Caco-2 (cell line): Measurements from ENCODE around the gene HOOK1. TPM values are rescaled to one million over a fixed set of nuclear protein-coding genes. Genes with fewer than 3 reads are reported as not detected.

Source experiments
- BruUV-seq: library from RNA; stranded (reverse); fragments of 400-500 nt; replicated peaks from 2 replicates; lab custom pipeline; 2021; lab: Mats Ljungman, UMichigan
- CTCF ChIA-PET: fragments of 300-600 bp; sonication (Branson Sonifier 250); formaldehyde crosslinking; loops from one replicate; lab custom pipeline; 2022; ENCODE audit warnings: antibody characterized with exemption; lab: Charles Lee
- POLR2A ChIA-PET: fragments of 300-600 bp; sonication (Branson Sonifier 250); formaldehyde crosslinking; loops from one replicate; lab custom pipeline; 2022; ENCODE audit warnings: antibody characterized with exemption; lab: Charles Lee
- DNase-seq, 2 experiments: peaks; one replicate each; pipeline versions ENCODE4 v3.0.0 to v3.0.0-alpha.2; 2020 to 2022
- H3K27me3 ChIP-seq: replicated peaks from 2 replicates; pipeline ENCODE4 v1.6.0; 2011; ENCODE audit warnings: low read length; ENCODE audit not compliant: control insufficient read depth, insufficient read depth
- H3K36me3 ChIP-seq: 2 replicates; pipeline ENCODE4 v1.5.1; 2011; ENCODE audit warnings: low read length; ENCODE audit not compliant: control insufficient read depth, insufficient read depth
- H3K4me1 ChIP-seq: fragments of 250-450 bp; sonication (Bioruptor Pico); 2 replicates; pipeline ENCODE4 v1.5.1; 2020; ENCODE audit warnings: mild to moderate bottlenecking
- H3K4me3 ChIP-seq: 2 replicates; pipeline ENCODE4 v1.5.1; 2011; ENCODE audit warnings: low read depth, mild to moderate bottlenecking, control low read depth, low read length
- H3K9me3 ChIP-seq: fragments of 250-450 bp; sonication (Bioruptor Pico); 2 replicates; pipeline ENCODE4 v1.5.1; 2020; ENCODE audit warnings: mild to moderate bottlenecking, moderate library complexity
- H3K27ac Mint-ChIP-seq: one replicate; pipeline ENCODE4 v1.8.0; 2022; ENCODE audit warnings: mixed read lengths; ENCODE audit not compliant: unreplicated experiment
- H3K27me3 Mint-ChIP-seq: one replicate; pipeline ENCODE4 v1.8.0; 2022; ENCODE audit warnings: mixed read lengths; ENCODE audit not compliant: insufficient read depth, unreplicated experiment
- H3K36me3 Mint-ChIP-seq: one replicate; pipeline ENCODE4 v1.8.0; 2022; ENCODE audit warnings: mild to moderate bottlenecking, mixed read lengths; ENCODE audit not compliant: insufficient read depth, unreplicated experiment
- H3K4me1 Mint-ChIP-seq: one replicate; pipeline ENCODE4 v1.8.0; 2022; ENCODE audit warnings: low read depth, mixed read lengths; ENCODE audit not compliant: unreplicated experiment
- H3K4me3 Mint-ChIP-seq: one replicate; pipeline ENCODE4 v1.8.0; 2022; ENCODE audit warnings: mild to moderate bottlenecking, moderate library complexity, mixed read lengths; ENCODE audit not compliant: unreplicated experiment
- H3K9me3 Mint-ChIP-seq: one replicate; pipeline ENCODE4 v1.8.0; 2022; ENCODE audit warnings: mixed read lengths; ENCODE audit not compliant: unreplicated experiment
- CTCF ChIP-seq, 2 experiments: fragments of 200-600 bp in 1 of 2; IDR thresholded peaks; 1 replicate in 1 of 2; 2 replicates in 1 of 2; pipeline versions ENCODE4 v1.5.1 to v1.8.0; 2011 to 2022; ENCODE audit warnings: antibody characterized with exemption in 1 of 2, control low read depth in 1 of 2, inconsistent platforms in 1 of 2, low read depth in 1 of 2, low read length in 1 of 2, mild to moderate bottlenecking in 1 of 2, moderate library complexity in 1 of 2; ENCODE audit not compliant: insufficient read depth in 1 of 2, severe bottlenecking in 1 of 2, unreplicated experiment in 1 of 2
- intact Hi-C: fragments of 100-400 bp; cut with micrococcal nuclease; formaldehyde crosslinking; loops from one replicate; pipeline ENCODE4 v1.10.0; 2022; ENCODE audit not compliant: unreplicated experiment
- total RNA-seq: library from RNA; stranded (reverse); gene quantifications from 2 replicates; pipeline ENCODE4 v1.2.3, GENCODE V29; 2022

HOOK1 gene
- total RNA-seq, 1 experiment from 2014 or later, result 25.2 TPM

GRCh38 chr1:59903141-59903754 lies 88.5 kb downstream of the HOOK1 start:
- Histone ChIP-seq H3K9me3 (no peaks in the 10 kb centered on the region), H3K27me3 (no peaks in the 10 kb centered on the region), H3K36me3 (no peaks in the 10 kb centered on the region), H3K4me3 (no peak overlapping the region), H3K4me1 (peaks cover 5% of the 10 kb centered on the region; the same call in 1 of the 2 replicates)
- H3K27me3 Mint-ChIP-seq, result peaks cover 2% of the 10 kb centered on the region
- peaks cover 7% of the 10 kb centered on the region for H3K4me1 Mint-ChIP-seq
- no peak overlapping the region for H3K4me3 Mint-ChIP-seq
- no peak overlapping the region for H3K27ac Mint-ChIP-seq
- DNase-seq, result peak in 1 of 2 experiments; percentile 32
- ChIA-PET CTCF (interaction anchor here (1.8 kb wide), 1 partner anchor 44 kb away, joined by 10 read pairs; no protein-coding TSS in a partner anchor), POLR2A (no interaction called here)
- H3K36me3 Mint-ChIP-seq, result no peaks in the 10 kb centered on the region
- no TSS peak for BruUV-seq
- intact Hi-C loops, result loop anchor here (1.0 kb wide), 2 partner anchors 24 to 44 kb away; no protein-coding TSS in a partner anchor
- peak; percentile 46 to 53 for TF ChIP-seq CTCF (IDR thresholded peaks at IDR 0.05; ENCODE audit: insufficient read depth in 1 of 2, low read depth in 1 of 2, low read length in 1 of 2, severe bottlenecking in 1 of 2, unreplicated experiment in 1 of 2)
- H3K9me3 Mint-ChIP-seq, result no peaks in the 10 kb centered on the region

GRCh38 chr1:59906931-59907330 lies 92.2 kb downstream of the HOOK1 start:
- DNase-seq, result no peak
- Histone ChIP-seq H3K27me3 (no peaks in the 10 kb centered on the region), H3K9me3 (no peaks in the 10 kb centered on the region), H3K4me1 (no peaks in the 10 kb centered on the region), H3K4me3 (no peak overlapping the region), H3K36me3 (no peaks in the 10 kb centered on the region)
- intact Hi-C loops, result no loop called here
- H3K27ac Mint-ChIP-seq, result no peak overlapping the region
- H3K36me3 Mint-ChIP-seq, result no peaks in the 10 kb centered on the region
- ChIA-PET POLR2A (no interaction called here), CTCF (interaction anchor here (1.0 kb wide), 1 partner anchor 40 kb away, joined by 4 read pairs; no protein-coding TSS in a partner anchor)
- no TSS peak for BruUV-seq
- no peaks in the 10 kb centered on the region for H3K9me3 Mint-ChIP-seq
- no peak for TF ChIP-seq CTCF (IDR thresholded peaks at IDR 0.05; ENCODE audit: insufficient read depth in 1 of 2, low read depth in 1 of 2, low read length in 1 of 2, severe bottlenecking in 1 of 2, unreplicated experiment in 1 of 2)
- peaks cover 2% of the 10 kb centered on the region for H3K27me3 Mint-ChIP-seq
- H3K4me1 Mint-ChIP-seq, result peaks cover 7% of the 10 kb centered on the region
- no peak overlapping the region for H3K4me3 Mint-ChIP-seq

- BruUV-seq, result no TSS peak
- H3K27me3 Mint-ChIP-seq, result peaks cover 2% of the 10 kb centered on the region
- H3K36me3 Mint-ChIP-seq, result no peaks in the 10 kb centered on the region
- H3K27ac Mint-ChIP-seq, result no peak overlapping the region
- H3K36me3 ChIP-seq, result no peaks in the 10 kb centered on the region
- DNase-seq, result no peak
- TF ChIP-seq CTCF (IDR thresholded peaks at IDR 0.05; ENCODE audit: insufficient read depth in 1 of 2, low read depth in 1 of 2, low read length in 1 of 2, severe bottlenecking in 1 of 2, unreplicated experiment in 1 of 2), result no peak
- no peaks in the 10 kb centered on the region for H3K9me3 Mint-ChIP-seq
- H3K4me3 ChIP-seq, result no peak overlapping the region
- H3K27me3 ChIP-seq, result no peaks in the 10 kb centered on the region
- CTCF ChIA-PET, result no interaction called here
- peaks cover 5% of the 10 kb centered on the region for H3K4me1 Mint-ChIP-seq
- POLR2A ChIA-PET, result no interaction called here
- no peaks in the 10 kb centered on the region for H3K4me1 ChIP-seq
- intact Hi-C loops, result no loop called here
- H3K9me3 ChIP-seq, result no peaks in the 10 kb centered on the region
- no peak overlapping the region for H3K4me3 Mint-ChIP-seq
Measured at GRCh38 chr1:59908084-59908483, 93.3 kb downstream of the HOOK1 start.
